ENCODE results near the gene INPP4B. TPM values are rescaled to one million over a fixed set of nuclear protein-coding genes. Genes with fewer than 3 reads are reported as not detected.

Gene INPP4B
- total RNA-seq, 1 experiment from 2014 or later = 0.07 TPM

DNA sequence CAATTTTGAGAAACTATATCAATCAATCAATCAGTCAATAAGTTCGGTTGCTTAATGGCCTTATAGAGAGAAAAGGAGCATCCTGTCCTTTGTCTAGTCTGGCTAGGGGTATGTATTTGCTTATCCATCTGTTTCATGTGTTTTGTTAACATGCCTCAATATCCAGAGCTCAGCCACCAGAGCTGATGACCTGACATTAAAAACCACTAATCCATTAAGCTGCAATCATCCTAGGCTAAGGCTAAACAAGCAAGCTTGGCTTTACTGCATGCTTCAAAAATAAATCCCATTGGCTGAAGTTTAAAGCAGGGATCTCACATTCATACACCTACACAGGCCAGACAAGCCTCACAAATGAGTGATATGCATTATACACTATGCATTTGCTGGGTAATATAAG, 139.7 kb downstream of the INPP4B start:
- H2BK15ac ChIP-seq (ENCODE audit: low read depth, low read length) = no peak overlapping the region
- H3K79me1 ChIP-seq (ENCODE audit: insufficient read depth, low read depth, low read length, poor library complexity, severe bottlenecking) = no peaks in the 10 kb centered on the region
- no peak overlapping the region for H3K18ac ChIP-seq (ENCODE audit: insufficient read length, low read depth, low read length)
- H2AK5ac ChIP-seq (ENCODE audit: insufficient read length, low read length) = no peak overlapping the region
- Mint-ChIP-seq H3K27me3 (ENCODE audit: low read depth) (peaks cover 31% of the 10 kb centered on the region), H3K4me3 (no peak overlapping the region), H3K27ac (no peak overlapping the region), H3K36me3 (ENCODE audit: insufficient read depth in 1 of 3, low read depth in 3 of 3) (no peaks in the 10 kb centered on the region), H3K9me3 (no peaks in the 10 kb centered on the region; a peak in 1 of 5 replicates), H3K4me1 (peaks cover 7 to 10% of the 10 kb centered on the region in 2 experiments)
- peaks cover 9% of the 10 kb centered on the region; the same call in 1 of the 2 replicates for H3K27me3 ChIP-seq (ENCODE audit: insufficient read depth, low read length)
- no peak overlapping the region for H3K14ac ChIP-seq (ENCODE audit: insufficient read depth, low read length)
- no peaks in the 10 kb centered on the region for H3K4me1 ChIP-seq (ENCODE audit: insufficient read depth, low read length)
- no peak overlapping the region for H3K23ac ChIP-seq (ENCODE audit: insufficient read length, low read depth, low read length)
- H3K9me3 ChIP-seq (ENCODE audit: control insufficient read depth, low read depth, low read length) = no peaks in the 10 kb centered on the region
- no peaks in the 10 kb centered on the region for H3K23me2 ChIP-seq (ENCODE audit: insufficient read length, low read depth, low read length, poor library complexity, severe bottlenecking)
- H2BK120ac ChIP-seq (ENCODE audit: low read depth, low read length, poor library complexity, severe bottlenecking) = no peak overlapping the region
- no peak overlapping the region for H3K56ac ChIP-seq (ENCODE audit: insufficient read length, low read depth, low read length)
- no peak overlapping the region for H2BK20ac ChIP-seq (ENCODE audit: low read depth, low read length, poor library complexity, severe bottlenecking)
- TF ChIP-seq, protein P1, sequence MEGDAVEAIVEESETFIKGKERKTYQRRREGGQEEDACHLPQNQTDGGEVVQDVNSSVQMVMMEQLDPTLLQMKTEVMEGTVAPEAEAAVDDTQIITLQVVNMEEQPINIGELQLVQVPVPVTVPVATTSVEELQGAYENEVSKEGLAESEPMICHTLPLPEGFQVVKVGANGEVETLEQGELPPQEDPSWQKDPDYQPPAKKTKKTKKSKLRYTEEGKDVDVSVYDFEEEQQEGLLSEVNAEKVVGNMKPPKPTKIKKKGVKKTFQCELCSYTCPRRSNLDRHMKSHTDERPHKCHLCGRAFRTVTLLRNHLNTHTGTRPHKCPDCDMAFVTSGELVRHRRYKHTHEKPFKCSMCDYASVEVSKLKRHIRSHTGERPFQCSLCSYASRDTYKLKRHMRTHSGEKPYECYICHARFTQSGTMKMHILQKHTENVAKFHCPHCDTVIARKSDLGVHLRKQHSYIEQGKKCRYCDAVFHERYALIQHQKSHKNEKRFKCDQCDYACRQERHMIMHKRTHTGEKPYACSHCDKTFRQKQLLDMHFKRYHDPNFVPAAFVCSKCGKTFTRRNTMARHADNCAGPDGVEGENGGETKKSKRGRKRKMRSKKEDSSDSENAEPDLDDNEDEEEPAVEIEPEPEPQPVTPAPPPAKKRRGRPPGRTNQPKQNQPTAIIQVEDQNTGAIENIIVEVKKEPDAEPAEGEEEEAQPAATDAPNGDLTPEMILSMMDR (conservative IDR thresholded peaks at IDR 0.05) = no peak
- H4K5ac ChIP-seq (ENCODE audit: insufficient read length, low read depth, low read length) = no peak overlapping the region
- H2BK5ac ChIP-seq (ENCODE audit: insufficient read length, low read length) = no peak overlapping the region
- no peak for DNase-seq
- H4K91ac ChIP-seq (ENCODE audit: insufficient read length, low read depth, low read length) = no peak overlapping the region
- no peak overlapping the region for H2AFZ ChIP-seq (ENCODE audit: low read length)
- H4K20me1 ChIP-seq (ENCODE audit: control insufficient read depth, insufficient read depth, insufficient read length) = no peaks in the 10 kb centered on the region
- no peak overlapping the region for H3K27ac ChIP-seq (ENCODE audit: insufficient read length, low read depth, low read length)
- no peak overlapping the region for H3K4ac ChIP-seq (ENCODE audit: low read depth, low read length)
- H3T11ph ChIP-seq (ENCODE audit: low read length) = no peak overlapping the region
- no peak overlapping the region for H3K4me2 ChIP-seq (ENCODE audit: insufficient read depth, insufficient read length, low read length)
- no peak overlapping the region for H3K9ac ChIP-seq (ENCODE audit: extremely low read depth, insufficient read length, low read length)
- H4K8ac ChIP-seq (replicated peaks; ENCODE audit: insufficient read length, low read depth, low read length) = no peak overlapping the region
- WGBS (ENCODE audit: extremely low coverage, insufficient read length, low lambda C conversion rate) = no CpG with 5 or more reads among the region's 1 CpG
- H3K79me2 ChIP-seq (ENCODE audit: insufficient read depth, low read length) = no peaks in the 10 kb centered on the region
- H2BK12ac ChIP-seq (ENCODE audit: insufficient read length, low read depth, low read length) = no peak overlapping the region

Data from H9 (cell line).